NCI-H2107 treated with DMSO at 0.1 percent for 48 hours (cell line): Measurements from ENCODE around the gene TDP2.

Source experiments
- DNase-seq: peaks from one replicate; lab custom pipeline; 2025; ENCODE audit not compliant: unreplicated experiment; lab: John Stamatoyannopoulos, UW

The TDP2 gene, protein sequence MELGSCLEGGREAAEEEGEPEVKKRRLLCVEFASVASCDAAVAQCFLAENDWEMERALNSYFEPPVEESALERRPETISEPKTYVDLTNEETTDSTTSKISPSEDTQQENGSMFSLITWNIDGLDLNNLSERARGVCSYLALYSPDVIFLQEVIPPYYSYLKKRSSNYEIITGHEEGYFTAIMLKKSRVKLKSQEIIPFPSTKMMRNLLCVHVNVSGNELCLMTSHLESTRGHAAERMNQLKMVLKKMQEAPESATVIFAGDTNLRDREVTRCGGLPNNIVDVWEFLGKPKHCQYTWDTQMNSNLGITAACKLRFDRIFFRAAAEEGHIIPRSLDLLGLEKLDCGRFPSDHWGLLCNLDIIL

DNA sequence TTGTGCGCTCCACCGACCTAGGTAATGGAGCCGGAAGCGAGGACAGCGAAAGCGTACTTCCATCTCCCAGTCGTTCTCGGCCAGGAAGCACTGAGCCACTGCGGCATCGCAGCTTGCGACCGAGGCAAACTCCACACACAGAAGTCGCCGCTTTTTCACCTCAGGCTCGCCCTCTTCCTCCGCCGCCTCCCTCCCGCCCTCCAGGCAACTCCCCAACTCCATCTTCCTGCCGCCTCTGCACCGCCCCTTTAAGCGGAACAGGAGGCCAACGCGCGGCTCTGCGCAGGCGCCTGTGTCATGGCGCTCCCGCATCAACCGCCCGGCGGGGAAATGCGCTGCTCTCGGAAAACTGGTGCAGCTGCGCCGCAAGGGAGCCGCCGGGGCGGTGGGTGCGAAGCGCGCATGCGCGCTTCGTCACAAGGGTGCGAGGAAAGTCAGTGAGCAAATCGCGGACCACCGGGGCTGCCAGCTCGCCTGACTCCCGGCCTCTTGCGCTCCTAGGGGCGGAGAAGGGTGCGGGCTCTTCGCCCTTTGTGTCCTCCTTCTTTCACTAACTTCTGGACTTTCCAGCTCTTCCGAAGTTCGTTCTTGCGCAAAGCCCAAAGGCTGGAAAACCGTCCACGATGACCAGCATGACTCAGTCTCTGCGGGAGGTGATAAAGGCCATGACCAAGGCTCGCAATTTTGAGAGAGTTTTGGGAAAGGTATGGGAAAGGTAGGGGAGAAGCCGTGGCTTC lies at the start of gene TDP2, which contains the start of gene ACOT13:
Gene TDP2 (minus strand): TSS at position 259 of the 737 bp plus-strand sequence. CDS start 37 bp downstream, at position 222.
Gene ACOT13 (plus strand): TSS at position 437 of the 737 bp plus-strand sequence. CDS start 187 bp downstream, at position 624.
- DNase-seq: peak; percentile 59

DNA sequence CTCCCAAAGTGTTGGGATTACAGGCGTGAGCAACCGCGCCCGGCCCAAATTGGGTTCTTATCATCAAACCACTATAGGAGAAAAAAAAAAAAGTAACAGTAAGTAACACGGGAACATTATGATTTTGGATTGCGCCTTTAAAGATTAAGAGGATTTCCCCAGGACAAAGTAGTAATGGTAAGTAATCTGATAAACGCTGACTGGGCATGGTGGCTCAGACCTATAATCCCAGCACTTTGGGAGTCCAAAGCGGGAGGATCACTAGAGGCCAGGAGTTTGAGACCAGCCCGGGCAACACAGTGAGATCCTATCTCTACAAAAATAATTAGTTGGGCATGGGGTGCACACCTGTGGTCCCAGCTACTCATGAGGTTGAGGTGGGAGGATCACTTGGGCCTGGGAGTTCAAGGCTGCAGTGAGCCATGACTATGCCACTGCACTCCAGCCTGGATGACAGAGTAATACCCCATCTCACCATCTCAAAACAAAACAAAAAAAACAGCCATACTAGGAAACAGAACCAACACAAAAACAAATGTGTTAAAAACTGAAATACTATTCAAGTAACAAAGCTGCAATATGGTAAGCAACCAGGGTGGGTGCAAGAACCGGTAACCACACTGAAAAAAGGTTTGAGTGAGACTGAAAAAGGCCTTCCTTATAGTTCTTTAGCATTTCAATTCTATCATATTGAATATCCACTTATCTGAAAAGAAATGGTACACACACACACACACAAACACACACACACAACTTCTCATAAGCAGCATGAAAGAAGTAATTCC lies 44.0 kb upstream of the TDP2 start:
- no peak for DNase-seq

DNA sequence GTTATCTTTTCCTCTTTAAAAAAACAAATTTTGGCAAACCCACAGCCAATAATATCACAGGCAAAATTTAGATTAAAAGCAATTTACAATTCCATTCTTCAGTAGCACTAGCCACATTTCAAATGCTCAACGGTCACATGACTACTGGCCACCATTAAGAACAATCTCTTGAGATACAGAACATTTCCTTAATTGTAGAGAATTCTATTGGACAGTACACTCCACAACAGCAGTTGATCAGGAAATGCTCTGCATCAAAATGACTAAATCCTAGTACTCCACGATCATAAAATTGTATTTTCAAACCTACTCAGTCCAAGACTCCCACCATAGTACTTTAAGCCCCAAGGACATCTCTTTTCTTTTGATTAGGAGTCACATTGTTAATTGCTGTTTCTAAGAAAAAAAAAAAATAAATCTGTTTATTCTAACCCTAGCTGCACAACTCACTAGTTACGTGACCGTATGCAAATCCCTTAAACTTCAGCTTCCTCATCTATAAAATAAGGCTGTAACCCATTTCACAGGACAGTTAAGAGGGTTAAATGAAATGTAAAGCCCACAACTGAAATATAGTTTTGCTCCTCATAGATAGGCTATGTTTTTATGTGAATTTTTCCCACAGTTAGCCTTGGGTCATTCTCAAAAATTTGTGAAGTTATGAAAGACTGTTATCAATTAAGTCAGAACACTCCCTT lies 42.5 kb upstream of the TDP2 start:
- DNase-seq: no peak

DNA sequence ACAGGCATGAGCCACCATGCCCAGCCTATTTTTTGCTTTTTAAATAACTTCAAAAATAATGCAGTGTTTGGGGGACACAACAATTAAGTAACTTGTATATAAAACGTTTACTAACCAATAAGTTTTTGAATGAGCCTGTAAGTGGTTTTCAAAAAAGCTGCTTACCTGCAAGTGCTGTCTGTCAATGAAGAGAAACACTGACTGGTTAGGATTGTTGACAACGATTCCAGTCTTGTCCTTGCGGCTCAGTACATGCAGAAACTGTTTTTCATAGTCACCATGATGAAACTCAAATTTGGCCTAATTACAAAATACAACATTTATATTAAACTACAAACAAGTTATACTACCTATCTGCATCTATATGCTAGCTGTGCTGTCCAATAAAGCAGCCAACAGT lies 41.9 kb upstream of the TDP2 start:
- DNase-seq: no peak

DNA sequence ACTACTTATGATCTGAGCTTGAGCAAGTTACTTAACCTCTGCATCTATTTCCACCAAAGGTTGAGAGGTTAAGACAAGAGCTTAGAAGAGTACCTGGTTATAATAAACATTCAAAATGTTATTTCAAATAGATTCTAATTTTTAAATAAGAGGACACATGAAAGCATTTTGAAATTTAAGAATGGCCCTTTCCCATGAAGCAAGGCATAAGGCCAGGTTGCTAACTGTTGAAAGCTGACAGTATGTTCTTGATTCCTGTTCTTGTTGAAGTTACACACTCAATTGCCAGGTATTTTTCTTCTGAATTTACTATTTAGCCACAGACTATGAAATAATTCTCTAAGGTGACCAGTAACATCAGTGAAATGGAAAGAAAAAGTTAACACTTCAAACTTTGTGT lies 37.8 kb upstream of the TDP2 start:
- no peak for DNase-seq

DNA sequence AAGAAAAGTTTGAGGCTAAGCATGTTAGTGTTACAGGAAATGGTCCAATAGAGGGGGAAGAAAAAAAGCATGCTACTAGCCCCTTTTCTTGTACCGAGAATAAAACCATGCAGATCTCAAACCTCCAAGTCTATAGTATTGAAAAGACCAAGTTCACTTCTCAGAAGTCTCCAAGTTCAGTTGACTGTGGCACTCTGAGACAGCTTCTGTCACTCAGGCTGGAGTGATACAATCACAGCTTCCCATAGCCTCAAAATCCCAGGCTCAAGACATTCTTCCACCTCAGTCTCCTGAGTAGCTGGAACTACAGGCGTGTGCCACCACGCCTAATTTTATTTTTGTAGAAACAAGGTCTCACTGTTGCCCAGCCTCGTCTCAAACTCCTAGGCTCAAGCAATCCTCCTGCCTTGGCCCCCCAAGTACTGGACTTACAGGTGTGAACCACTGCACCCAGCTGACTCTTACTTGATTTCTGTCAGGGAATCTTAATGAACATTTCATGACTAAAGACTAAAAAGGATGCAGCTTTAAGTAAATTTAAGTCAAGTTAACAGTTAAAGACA lies 36.1 kb upstream of the TDP2 start:
- no peak for DNase-seq

DNA sequence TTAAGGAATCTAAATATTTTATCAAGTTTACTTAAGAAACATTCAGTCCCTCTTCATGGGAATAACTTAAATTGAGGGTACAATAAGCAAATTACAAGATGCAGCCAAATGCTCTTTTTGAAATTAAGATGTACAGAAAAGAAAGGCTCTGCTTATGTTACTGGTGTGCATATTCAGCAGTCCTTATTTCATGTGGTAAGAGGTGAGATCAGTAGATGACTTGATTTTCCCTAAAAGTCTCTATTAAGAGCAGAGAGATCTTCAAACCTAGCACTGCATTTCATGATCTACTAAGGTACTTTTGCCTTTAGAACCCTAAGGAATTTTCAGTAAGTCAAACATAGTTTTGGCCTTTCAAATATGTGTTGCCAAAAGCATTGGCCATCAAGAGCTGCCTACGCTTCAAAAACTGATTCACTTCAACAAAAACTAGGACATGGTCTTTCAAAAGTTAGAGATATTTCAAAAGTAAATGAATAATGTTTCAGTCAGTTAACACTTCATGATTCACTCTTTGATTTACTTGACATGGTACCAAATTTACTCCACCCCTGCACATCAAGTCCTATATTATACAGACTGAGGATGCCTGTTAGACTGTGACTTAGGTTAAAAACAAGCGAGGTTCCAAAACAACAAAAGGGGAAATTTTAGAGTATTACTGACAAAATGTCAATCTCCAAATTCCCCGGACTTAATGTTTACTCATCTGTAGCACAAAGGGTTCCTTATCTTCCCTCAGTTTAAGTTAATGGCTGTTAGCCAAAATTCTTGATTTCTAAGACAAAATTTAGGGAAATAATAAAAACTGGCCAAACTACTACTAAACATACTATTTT lies 33.0 kb upstream of the TDP2 start:
- no peak for DNase-seq

DNA sequence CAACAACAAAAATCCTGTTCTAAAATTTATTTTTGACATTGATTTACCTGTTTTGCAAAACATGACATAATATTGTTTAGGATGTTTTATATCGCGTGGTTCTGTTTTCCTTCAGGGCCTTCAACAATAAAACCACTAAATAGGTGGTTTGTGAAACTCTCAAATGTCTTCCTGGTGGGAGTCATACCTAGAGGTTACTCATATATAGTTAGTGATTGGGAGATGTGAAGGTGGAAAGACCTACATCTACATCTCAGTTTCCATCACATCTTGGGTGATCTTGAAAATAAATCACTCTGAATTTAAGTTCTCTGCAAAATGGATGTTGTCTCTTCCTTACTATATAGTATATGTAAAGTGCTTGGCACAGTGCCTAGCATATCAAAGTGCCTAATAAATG lies 29.4 kb upstream of the TDP2 start:
- DNase-seq: no peak

DNA sequence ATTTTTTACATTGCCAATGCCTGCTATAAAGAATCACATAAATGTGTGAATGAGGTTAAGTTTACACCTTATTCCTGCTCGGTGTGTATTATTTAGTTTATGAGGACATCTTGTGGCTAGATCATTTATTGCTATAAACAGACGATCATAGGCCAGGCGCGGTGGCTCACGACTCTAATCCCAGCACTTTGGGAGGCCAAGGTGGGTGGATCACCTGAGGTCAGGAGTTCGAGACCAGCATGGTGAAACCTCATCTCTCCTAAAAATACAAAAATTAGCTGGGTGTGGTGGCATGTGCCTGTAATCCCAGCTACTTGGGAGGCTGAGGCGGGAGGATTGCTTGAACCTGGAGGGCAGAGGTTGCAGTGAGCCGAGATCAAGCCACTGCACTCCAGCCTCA lies 28.9 kb upstream of the TDP2 start:
- peak; percentile 22 for DNase-seq

DNA sequence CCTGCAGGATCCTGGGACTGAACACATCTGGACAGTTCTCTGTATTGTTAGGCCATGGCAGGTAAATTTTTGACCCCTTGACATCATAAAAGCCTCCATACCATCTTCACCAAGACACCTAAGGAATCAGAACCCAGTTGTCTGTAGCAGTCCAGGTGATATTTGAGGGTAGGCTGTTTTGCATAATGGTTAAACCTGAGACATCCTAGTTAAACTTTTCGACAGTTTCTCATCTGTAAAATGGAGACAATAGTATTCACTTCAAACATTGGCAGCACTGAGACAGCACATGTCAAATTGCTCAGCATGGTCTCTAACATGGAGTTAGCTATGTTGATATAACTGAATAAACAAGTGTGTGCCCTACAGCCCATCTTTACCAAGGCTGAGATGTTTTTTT lies 27.5 kb upstream of the TDP2 start:
- no peak for DNase-seq

DNA sequence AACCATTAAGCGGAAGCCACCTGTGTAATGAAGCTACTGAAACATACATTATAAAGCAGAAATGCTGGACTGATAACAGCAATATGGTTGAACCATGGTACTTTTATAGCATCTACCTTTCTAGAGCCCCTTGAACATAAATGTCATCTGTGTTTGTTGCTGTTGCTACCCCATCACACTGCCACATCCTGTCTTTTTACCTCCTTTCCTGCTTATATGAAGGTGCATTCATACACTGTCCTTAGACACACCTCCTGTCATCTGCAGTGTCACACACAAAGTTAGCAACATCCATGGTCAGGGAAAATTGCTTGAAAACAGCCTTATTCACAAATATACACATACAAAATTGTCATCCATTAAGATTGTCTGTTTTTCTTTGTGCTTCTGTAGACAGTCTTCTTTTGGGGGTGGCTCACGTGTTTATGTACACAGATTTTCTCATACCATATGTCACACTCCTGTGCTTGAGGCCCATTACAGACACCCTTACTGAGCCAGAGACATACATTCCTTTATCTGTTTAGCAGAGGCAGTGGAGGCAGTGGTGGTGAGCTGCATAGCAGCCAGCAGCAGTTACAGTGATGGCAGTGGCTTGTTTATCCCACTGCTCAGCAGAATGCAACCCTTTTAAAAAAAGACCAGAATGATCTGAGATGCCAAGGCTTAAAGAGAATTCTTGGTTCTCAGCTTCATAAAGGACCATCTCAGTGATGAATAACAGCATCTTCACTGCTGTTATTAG lies 26.3 kb upstream of the TDP2 start:
- no peak for DNase-seq

DNA sequence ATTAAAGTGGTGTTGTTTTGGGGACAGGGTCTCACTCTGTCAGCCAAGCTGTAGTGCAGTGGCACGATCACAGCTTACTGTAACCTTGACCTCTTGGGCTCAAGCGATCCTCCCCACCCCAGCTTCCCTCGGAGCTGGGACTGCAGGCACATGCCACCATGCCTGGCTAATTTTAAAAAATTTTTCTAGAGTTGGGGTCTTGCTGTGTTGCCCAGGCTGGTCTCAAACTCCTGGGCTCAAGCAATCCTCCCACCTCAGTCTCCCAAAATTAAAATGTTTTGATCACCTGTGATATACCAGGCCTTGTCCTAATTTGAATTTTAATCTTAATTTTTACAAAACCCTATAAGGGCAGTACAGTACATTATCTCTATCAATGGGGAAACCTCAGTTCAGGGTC lies 25.7 kb upstream of the TDP2 start:
- no peak for DNase-seq

DNA sequence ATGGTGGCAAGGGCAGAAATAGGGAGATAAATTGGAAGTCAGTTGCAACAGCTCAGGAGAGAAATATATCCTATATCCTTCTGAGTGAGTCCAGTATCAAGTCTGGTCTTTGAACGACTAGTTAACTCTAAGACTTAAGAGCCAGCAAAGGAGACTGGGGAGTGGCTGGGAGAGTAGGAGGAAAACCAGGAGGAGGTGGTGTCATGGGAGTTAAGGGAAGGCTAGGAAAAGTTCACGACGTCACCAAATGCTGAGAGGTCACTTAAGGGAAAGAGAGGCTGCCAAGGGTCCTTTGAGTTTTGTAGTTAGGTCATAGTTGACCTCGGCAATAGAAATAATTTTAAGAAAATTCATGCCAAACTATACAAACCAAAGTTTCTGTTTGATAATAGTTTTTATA lies 25.3 kb upstream of the TDP2 start:
- no peak for DNase-seq

DNA sequence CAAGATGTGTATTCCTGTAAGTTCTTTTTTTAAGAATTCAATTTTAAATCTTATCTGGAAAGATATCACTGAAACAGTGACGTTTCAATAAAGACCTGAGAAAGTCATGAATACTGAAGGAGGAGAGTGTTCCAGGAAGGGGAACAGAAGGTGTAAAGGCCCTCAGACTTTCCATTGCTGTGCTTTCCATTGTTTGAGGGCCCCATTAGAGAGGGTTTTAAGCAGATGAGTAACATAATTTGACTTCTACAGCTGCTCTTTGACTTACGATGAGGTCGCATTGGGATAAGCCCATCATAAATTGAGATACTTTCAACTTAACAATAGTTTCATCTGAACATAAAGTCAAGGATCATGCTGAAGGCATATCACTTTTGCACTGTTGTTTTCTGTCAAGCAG lies 24.9 kb upstream of the TDP2 start:
- DNase-seq: no peak

DNA sequence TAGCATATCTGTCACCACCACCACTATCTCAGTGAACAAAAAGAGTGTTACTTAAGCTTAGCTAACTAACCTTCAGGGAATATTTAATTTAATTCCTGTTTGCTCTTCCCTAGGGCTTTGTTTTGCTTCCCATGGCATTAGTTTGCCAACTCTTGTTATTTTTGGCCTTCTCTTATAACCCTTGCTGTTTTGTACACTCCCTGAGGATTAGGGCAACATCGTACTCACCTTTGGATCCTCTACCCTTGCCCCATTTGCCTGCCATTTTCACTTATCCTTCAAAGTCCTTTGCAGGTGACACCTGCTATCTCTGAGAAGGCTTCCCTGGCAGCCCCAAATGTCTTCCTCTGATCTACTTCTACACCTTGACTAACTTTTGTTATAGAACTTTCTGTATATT lies 23.9 kb upstream of the TDP2 start:
- DNase-seq: no peak

DNA sequence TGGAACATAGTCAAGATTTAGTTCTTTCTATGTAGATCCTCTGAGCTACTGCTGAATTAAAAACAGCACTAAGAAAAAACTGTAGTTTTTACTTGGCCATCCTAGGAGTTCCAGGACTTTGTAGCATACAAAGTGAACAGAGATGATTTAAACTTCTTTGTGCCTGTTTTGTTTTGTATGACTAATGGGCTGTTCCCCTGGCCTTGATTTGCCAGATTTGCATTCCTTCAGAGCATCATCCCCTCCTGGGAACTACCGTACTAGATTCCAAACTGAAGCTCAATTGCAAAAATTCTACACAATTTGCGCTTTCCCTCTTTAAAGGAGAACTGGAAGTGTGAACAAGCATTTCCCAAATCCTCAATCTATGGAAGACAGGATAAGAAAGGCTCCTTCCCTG lies 23.3 kb upstream of the TDP2 start:
- DNase-seq: no peak

DNA sequence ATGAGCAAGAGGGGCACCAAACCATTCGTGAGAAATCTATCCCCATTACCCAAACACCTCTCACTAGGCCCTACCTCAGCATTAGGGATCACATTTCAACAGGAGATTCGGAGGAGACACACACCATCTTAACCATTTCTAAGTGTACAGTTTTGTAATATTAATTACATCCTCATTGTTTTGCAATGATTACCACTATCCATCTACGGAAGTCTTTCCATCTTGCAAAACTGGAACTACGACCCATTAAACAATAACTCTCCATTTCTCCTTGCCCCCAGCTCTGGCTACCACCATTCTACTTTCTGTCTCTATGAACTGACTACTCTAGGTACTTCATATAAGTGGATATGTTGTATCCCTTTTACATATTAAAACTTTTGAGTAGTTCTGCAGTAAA lies 20.2 kb upstream of the TDP2 start:
- no peak for DNase-seq

DNA sequence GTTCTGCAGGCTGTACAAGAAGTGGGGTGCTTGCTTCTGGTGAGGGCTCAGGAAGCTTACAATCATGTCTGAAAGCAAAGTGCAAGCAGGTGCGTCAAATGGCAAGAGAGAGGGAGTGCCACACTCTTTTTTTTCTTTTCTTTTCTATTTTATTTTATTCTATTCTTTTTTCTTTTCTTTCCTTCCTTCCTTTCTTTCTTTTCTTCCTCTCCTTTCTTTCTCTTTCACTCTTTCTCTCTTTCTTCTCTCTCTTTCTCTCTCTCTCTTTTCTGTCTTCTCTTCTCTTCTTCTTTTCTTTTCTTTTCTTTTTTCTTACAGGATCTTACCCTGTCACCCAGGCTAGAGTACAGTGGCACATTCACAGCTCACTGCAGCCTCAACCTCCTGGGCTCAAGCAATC lies 19.7 kb upstream of the TDP2 start:
- DNase-seq: no peak
